Transverse colon (tissue), 4 donors: ENCODE measurements around the gene CKB.

ENCODE experiments used
- CTCF ChIP-seq, 5 experiments: fragments of 200-600 bp in 3 of 5; fragments of 450-650 bp in 2 of 5; sonication (generic) in 3 of 5; IDR thresholded peaks; 1 replicate in 2 of 5; 2 replicates in 3 of 5; pipeline ENCODE4 v1.5.1; 2016 to 2017; ENCODE audit warnings: antibody characterized with exemption in 5 of 5, inconsistent platforms in 3 of 5, mild to moderate bottlenecking in 2 of 5, moderate library complexity in 1 of 5
- EP300 ChIP-seq: sonication (generic); formaldehyde crosslinking; IDR thresholded peaks from one replicate; pipeline ENCODE4 v1.6.1; 2017; ENCODE audit warnings: antibody characterized with exemption, low read depth
- POLR2A ChIP-seq: fragments of 450-650 bp; IDR thresholded peaks from one replicate; pipeline ENCODE4 v1.6.1; 2016; ENCODE audit warnings: antibody characterized with exemption, mild to moderate bottlenecking, moderate library complexity
- POLR2AphosphoS5 ChIP-seq, 3 donors: sonication (generic); formaldehyde crosslinking; IDR thresholded peaks; one replicate each; pipeline ENCODE4 v1.6.1; 2016; ENCODE audit warnings: antibody characterized with exemption in 3 of 3

DNA sequence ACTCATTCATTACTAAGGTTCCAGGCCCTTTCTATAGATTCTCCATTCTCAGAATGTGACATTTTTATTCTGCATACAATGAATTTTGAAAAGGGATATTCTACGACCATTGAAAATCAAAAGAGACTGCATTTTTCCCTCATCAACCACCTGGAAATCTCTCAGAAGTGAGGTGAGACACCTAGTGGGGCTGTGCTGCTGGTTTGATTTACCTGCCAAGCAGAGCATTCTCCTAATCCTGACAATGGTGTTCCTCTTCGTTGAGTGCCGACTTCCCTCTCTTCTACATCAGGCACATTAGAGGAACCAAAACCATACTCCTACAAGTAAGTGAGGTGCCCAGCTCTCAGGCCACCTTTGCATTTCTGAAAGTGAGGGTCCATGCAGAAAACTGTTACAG, 14.9 kb downstream of the CKB start:
- no peak for TF ChIP-seq POLR2A
- no peak for TF ChIP-seq EP300
- TF ChIP-seq CTCF (IDR thresholded peaks at IDR 0.05) = no peak
- no peak for TF ChIP-seq POLR2AphosphoS5 (IDR thresholded peaks at IDR 0.05)
